ENCODE data around the gene GUCA1A.

- TF ChIP-seq POLR2A (IDR thresholded peaks at IDR 0.05; ENCODE audit: low read length) = no peak
- no peak for TF ChIP-seq GATA1 (IDR thresholded peaks at IDR 0.05; ENCODE audit: low read depth, low read length)
Observed at GRCh38 chr6:42138190-42138589, 35.0 kb upstream of the GUCA1A start.
